ENCODE measurements around the gene PDCD1LG2. TPM values are rescaled to one million over a fixed set of nuclear protein-coding genes. Genes with fewer than 3 reads are reported as not detected.
A peak's percentile ranks its signal among the peaks of the same experiment; 100 is the strongest.
"Not testable (repeated sequence)": the region's sequence is repeated elsewhere in the genome, so short reads cannot be mapped to it uniquely, and the experiment has no call there.

The PDCD1LG2 gene
- 1 to 10 TPM in 2 of 4 donors, under 1 TPM in 2; 0.49 to 2.2 (median 0.99) TPM for total RNA-seq

DNA sequence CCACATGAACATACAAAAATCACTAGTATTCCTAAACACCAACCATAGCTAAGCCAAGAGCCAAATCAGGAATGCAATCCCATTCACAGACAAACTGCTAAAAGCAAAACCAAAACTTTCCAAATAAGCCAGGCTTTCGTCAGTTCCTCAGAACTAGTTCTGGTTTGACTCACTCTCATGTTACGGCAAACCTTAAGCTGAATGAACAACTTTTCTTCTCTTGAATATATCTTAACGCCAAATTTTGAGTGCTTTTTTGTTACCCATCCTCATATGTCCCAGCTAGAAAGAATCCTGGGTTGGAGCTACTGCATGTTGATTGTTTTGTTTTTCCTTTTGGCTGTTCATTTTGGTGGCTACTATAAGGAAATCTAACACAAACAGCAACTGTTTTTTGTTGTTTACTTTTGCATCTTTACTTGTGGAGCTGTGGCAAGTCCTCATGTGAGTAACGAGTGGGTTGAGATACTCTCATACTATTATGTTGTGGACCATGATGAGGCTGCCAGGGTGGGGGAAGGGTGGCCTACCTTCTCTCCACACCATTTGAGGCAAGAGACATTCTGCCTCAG is at the start of gene PDCD1LG2:
PDCD1LG2 (plus strand) TSS at position 172 of the 572 bp plus-strand sequence. CDS start 12,016 bp downstream, outside the sequence.
- Histone ChIP-seq H3K36me3 (no peaks in the 10 kb centered on the region), H3K27me3 (no peaks in the 10 kb centered on the region), H3K4me1 (peaks cover 15% of the 10 kb centered on the region), H3K27ac (peak within 1 kb of the TSS; percentile 51), H3K4me3 (peak within 1 kb of the TSS; percentile 28), H3K9me3 (no peaks in the 10 kb centered on the region)
- TF ChIP-seq EP300 (IDR thresholded peaks at IDR 0.05) (no peak), POLR2A (IDR thresholded peaks at IDR 0.05) (no peak), POLR2AphosphoS5 (IDR thresholded peaks at IDR 0.05) (no peak)
- TF ChIP-seq, protein P1, sequence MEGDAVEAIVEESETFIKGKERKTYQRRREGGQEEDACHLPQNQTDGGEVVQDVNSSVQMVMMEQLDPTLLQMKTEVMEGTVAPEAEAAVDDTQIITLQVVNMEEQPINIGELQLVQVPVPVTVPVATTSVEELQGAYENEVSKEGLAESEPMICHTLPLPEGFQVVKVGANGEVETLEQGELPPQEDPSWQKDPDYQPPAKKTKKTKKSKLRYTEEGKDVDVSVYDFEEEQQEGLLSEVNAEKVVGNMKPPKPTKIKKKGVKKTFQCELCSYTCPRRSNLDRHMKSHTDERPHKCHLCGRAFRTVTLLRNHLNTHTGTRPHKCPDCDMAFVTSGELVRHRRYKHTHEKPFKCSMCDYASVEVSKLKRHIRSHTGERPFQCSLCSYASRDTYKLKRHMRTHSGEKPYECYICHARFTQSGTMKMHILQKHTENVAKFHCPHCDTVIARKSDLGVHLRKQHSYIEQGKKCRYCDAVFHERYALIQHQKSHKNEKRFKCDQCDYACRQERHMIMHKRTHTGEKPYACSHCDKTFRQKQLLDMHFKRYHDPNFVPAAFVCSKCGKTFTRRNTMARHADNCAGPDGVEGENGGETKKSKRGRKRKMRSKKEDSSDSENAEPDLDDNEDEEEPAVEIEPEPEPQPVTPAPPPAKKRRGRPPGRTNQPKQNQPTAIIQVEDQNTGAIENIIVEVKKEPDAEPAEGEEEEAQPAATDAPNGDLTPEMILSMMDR (IDR thresholded peaks at IDR 0.05), result no peak
- WGBS, result 16% methylated on average over 4 of the region's 4 CpGs
- no peak for DNase-seq (ENCODE audit: low spot score in 2 of 2)

DNA sequence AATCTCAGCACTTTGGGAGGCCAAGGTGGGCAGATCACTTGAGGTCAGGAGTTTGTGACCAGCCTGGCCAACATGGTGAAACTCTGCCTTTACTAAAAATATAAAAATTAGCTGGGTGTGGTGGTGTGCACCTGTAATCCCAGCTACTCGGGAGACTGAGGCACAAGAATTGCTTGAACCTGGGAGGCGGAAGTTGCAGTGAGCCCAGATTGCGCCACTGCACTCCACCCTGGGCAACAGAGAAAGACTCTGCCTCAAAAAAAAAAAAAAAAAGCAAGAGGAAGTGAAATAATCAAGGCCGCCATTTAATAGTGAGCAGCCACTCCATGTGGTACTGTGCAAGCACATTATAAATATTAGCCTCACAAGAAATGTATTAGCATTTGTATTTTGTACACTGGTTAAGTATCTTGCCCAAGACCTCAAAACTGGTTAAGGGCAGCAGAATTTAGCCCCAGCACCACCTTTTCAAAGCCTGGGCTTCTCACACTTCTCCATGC is 45.5 kb upstream of the PDCD1LG2 start:
- not testable (repeated sequence) for H3K36me3 ChIP-seq; H3K27ac ChIP-seq; H3K4me3 ChIP-seq; H3K27me3 ChIP-seq; H3K4me1 ChIP-seq; DNase-seq (ENCODE audit: low spot score in 2 of 2); H3K9me3 ChIP-seq
- 88% methylated on average over 4 of the region's 4 CpGs for WGBS

DNA sequence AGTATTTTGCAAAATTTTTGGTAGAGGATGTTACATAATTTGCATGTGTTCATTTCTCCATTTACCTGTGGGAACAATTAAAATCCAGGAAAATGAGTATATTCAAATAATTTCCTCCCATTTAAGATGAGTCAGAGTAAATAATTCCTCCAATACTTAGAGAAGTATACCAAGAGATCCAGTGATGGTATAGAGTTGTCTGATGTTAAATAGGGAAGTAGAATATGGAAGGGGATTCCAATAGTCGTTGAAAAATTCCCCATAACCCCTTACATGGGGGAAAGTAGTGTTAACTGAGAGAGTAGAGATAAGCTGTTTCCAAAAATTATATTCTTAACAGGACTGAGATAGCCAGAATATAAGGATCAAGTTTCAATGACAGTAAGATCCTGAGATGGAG is 44.3 kb upstream of the PDCD1LG2 start:
- 89% methylated on average over 1 of the region's 1 CpG for WGBS
- Histone ChIP-seq H3K4me3 (no peak overlapping the region), H3K27me3 (no peaks in the 10 kb centered on the region), H3K36me3 (no peaks in the 10 kb centered on the region), H3K9me3 (no peaks in the 10 kb centered on the region), H3K27ac (no peak overlapping the region), H3K4me1 (no peaks in the 10 kb centered on the region)
- TF ChIP-seq EP300 (IDR thresholded peaks at IDR 0.05) (no peak), POLR2AphosphoS5 (IDR thresholded peaks at IDR 0.05) (no peak), POLR2A (IDR thresholded peaks at IDR 0.05) (no peak)
- TF ChIP-seq, protein P1 (IDR thresholded peaks at IDR 0.05), result no peak
- no peak for DNase-seq (ENCODE audit: low spot score in 2 of 2)

DNA sequence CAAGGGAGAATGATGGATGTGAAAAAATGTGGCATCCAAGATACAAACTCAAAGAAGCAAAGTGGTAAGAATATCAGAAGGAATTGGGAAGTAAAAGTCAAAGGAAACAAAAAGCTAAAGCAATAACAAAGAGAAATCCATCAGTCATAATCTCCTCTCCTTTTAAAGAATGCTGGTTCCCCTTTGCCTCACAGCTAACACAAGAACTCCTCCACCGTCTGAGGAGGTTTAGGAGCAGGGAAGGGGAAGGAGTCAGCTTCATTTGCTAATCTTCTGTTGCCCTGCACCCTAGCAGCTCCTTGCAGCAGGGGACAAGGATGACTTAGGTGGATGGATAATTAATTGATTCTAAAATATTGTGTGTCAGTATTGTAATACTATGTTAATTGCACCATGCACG is 43.6 kb upstream of the PDCD1LG2 start:
- no peaks in the 10 kb centered on the region for H3K4me1 ChIP-seq
- H3K27me3 ChIP-seq, result no peaks in the 10 kb centered on the region
- no peak for DNase-seq (ENCODE audit: low spot score in 2 of 2)
- H3K36me3 ChIP-seq, result no peaks in the 10 kb centered on the region
- 81% methylated on average over 2 of the region's 2 CpGs for WGBS
- H3K9me3 ChIP-seq, result no peaks in the 10 kb centered on the region
- H3K4me3 ChIP-seq, result no peak overlapping the region
- no peak overlapping the region for H3K27ac ChIP-seq
- no peak for TF ChIP-seq EP300 (IDR thresholded peaks at IDR 0.05)
- no peak for TF ChIP-seq POLR2AphosphoS5 (IDR thresholded peaks at IDR 0.05)
- TF ChIP-seq POLR2A (IDR thresholded peaks at IDR 0.05), result no peak
- TF ChIP-seq, protein P1 (IDR thresholded peaks at IDR 0.05), result no peak

DNA sequence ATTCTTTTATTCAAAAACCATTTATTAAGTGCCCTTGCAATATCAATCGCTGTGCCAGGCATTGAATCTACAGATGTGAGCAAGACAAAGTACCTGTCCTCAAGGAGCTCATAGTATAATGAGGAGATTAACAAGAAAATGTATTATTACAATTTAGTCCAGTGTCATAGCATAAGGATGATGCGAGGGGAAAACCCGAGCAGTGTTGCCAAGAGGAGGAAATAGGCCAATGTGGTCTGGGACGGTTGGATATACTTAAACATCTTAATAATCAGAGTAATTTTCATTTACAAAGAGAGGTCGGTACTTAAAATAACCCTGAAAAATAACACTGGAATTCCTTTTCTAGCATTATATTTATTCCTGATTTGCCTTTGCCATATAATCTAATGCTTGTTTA is 41.5 kb upstream of the PDCD1LG2 start:
- H3K4me1 ChIP-seq, result no peaks in the 10 kb centered on the region
- DNase-seq (ENCODE audit: low spot score in 2 of 2), result no peak
- H3K27ac ChIP-seq, result no peak overlapping the region
- H3K9me3 ChIP-seq, result no peaks in the 10 kb centered on the region
- H3K27me3 ChIP-seq, result no peaks in the 10 kb centered on the region
- H3K4me3 ChIP-seq, result no peak overlapping the region
- H3K36me3 ChIP-seq, result no peaks in the 10 kb centered on the region
- TF ChIP-seq, protein P1 (IDR thresholded peaks at IDR 0.05), result no peak
- TF ChIP-seq POLR2A (IDR thresholded peaks at IDR 0.05), result no peak
- TF ChIP-seq POLR2AphosphoS5 (IDR thresholded peaks at IDR 0.05), result no peak
- TF ChIP-seq EP300 (IDR thresholded peaks at IDR 0.05), result no peak
- WGBS, result 63% methylated on average over 5 of the region's 5 CpGs

DNA sequence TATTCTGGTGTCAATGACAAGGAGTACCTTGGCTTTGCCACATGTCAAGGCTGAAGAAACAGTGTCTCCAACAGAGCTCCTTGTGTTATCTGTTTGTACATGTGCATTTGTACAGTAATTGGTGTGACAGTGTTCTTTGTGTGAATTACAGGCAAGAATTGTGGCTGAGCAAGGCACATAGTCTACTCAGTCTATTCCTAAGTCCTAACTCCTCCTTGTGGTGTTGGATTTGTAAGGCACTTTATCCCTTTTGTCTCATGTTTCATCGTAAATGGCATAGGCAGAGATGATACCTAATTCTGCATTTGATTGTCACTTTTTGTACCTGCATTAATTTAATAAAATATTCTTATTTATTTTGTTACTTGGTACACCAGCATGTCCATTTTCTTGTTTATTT is 40.2 kb upstream of the PDCD1LG2 start:
- Histone ChIP-seq H3K9me3 (no peaks in the 10 kb centered on the region), H3K36me3 (no peaks in the 10 kb centered on the region), H3K27me3 (no peaks in the 10 kb centered on the region), H3K4me1 (no peaks in the 10 kb centered on the region), H3K27ac (no peak overlapping the region), H3K4me3 (no peak overlapping the region)
- DNase-seq (ENCODE audit: low spot score in 2 of 2), result no peak
- TF ChIP-seq POLR2A (IDR thresholded peaks at IDR 0.05) (no peak), EP300 (IDR thresholded peaks at IDR 0.05) (no peak)
- TF ChIP-seq, protein P1 (IDR thresholded peaks at IDR 0.05), result no peak
- WGBS, result 82% methylated on average over 1 of the region's 1 CpG
